DOHH2 (cell line): ENCODE measurements around the gene PAPLN.

Source experiments
- H3F3A ChIP-seq: fragments of 200-600 bp; sonication (generic), shearing (Covaris generic); 2 replicates; pipeline ENCODE4 v1.6.0; 2016; ENCODE audit warnings: antibody characterized with exemption, mild to moderate bottlenecking; ENCODE audit not compliant: control insufficient read depth, insufficient read depth
- H3K27ac ChIP-seq: fragments of 200-600 bp; sonication (generic); 2 replicates; pipeline ENCODE4 v1.5.1; 2014; ENCODE audit warnings: low read depth, mild to moderate bottlenecking, low read length, moderate library complexity
- H3K27me3 ChIP-seq: fragments of 200-600 bp; sonication (generic); 2 replicates; pipeline ENCODE4 v1.6.1; 2014; ENCODE audit warnings: mild to moderate bottlenecking, low read length, mixed read lengths; ENCODE audit not compliant: control insufficient read depth
- H3K36me3 ChIP-seq: fragments of 200-600 bp; sonication (generic); 2 replicates; pipeline ENCODE4 v1.6.1; 2014; ENCODE audit warnings: mild to moderate bottlenecking, low read length, moderate library complexity, mixed read lengths; ENCODE audit not compliant: control insufficient read depth
- H3K4me1 ChIP-seq: fragments of 200-600 bp; sonication (generic); 2 replicates; pipeline ENCODE4 v1.6.1; 2014; ENCODE audit warnings: mild to moderate bottlenecking, low read length, mixed read lengths; ENCODE audit not compliant: control insufficient read depth
- H3K4me2 ChIP-seq: fragments of 200-600 bp; sonication (generic); 2 replicates; pipeline ENCODE4 v1.6.0; 2014; ENCODE audit warnings: mild to moderate bottlenecking, low read length, moderate library complexity
- H3K4me3 ChIP-seq: fragments of 200-600 bp; sonication (generic); 2 replicates; pipeline ENCODE4 v1.5.1; 2014; ENCODE audit warnings: mild to moderate bottlenecking, low read length, mixed read lengths
- H3K79me2 ChIP-seq: fragments of 200-600 bp; sonication (generic); 2 replicates; pipeline ENCODE4 v1.6.1; 2014; ENCODE audit warnings: mild to moderate bottlenecking, low read length, mixed read lengths; ENCODE audit not compliant: control insufficient read depth
- H3K9me2 ChIP-seq: fragments of 200-600 bp; sonication (generic); replicated peaks from 2 replicates; pipeline ENCODE4 v1.6.1; 2014; ENCODE audit warnings: mild to moderate bottlenecking, low read length, mixed read lengths; ENCODE audit not compliant: control insufficient read depth
- H3K9me3 ChIP-seq: fragments of 200-600 bp; sonication (generic); 2 replicates; pipeline ENCODE4 v1.6.1; 2014; ENCODE audit warnings: antibody characterized with exemption, low read length, mixed read lengths; ENCODE audit not compliant: control insufficient read depth, insufficient read depth
- H4K20me1 ChIP-seq: fragments of 200-600 bp; sonication (generic); 2 replicates; pipeline ENCODE4 v1.6.0; 2014; ENCODE audit warnings: low read depth, mild to moderate bottlenecking, antibody characterized with exemption, low read length, moderate library complexity; ENCODE audit not compliant: control insufficient read depth, insufficient read depth
- CTCF ChIP-seq: fragments of 200-600 bp; sonication (generic); IDR thresholded peaks from one replicate; pipeline ENCODE4 v1.5.1; 2014; ENCODE audit warnings: antibody characterized with exemption, mild to moderate bottlenecking, low read depth, low read length; ENCODE audit not compliant: poor library complexity, severe bottlenecking
- EZH2phosphoT487 ChIP-seq: fragments of 200-600 bp; sonication (generic); IDR thresholded peaks from 2 replicates; pipeline ENCODE4 v1.6.1; 2017; ENCODE audit warnings: borderline replicate concordance, mild to moderate bottlenecking, antibody characterized with exemption, low read length, moderate library complexity, mixed read lengths

PAPLN gene

GRCh38 chr14:73290279-73290678 is 53.0 kb downstream of the PAPLN start:
- Histone ChIP-seq H3K9me2 (no peaks in the 10 kb centered on the region), H3F3A (no peaks in the 10 kb centered on the region), H3K4me2 (no peak overlapping the region), H3K4me1 (peaks cover 4% of the 10 kb centered on the region), H3K27ac (no peak overlapping the region), H3K4me3 (no peak overlapping the region), H3K27me3 (no peaks in the 10 kb centered on the region), H3K9me3 (no peaks in the 10 kb centered on the region), H3K36me3 (peaks cover 36% of the 10 kb centered on the region), H4K20me1 (no peaks in the 10 kb centered on the region), H3K79me2 (no peaks in the 10 kb centered on the region)
- TF ChIP-seq EZH2phosphoT487 (no peak), CTCF (no peak)

- Histone ChIP-seq H3K27ac (no peak overlapping the region), H3K4me3 (no peak overlapping the region), H3K4me2 (no peak overlapping the region), H3K79me2 (no peaks in the 10 kb centered on the region), H3K36me3 (peaks cover 25% of the 10 kb centered on the region), H3K9me3 (no peaks in the 10 kb centered on the region), H3K27me3 (no peaks in the 10 kb centered on the region), H3K9me2 (no peaks in the 10 kb centered on the region), H3K4me1 (peaks cover 6% of the 10 kb centered on the region), H4K20me1 (no peaks in the 10 kb centered on the region), H3F3A (peaks cover 7% of the 10 kb centered on the region; the same call in 1 of the 2 replicates)
- TF ChIP-seq CTCF (no peak), EZH2phosphoT487 (no peak)
Observed at GRCh38 chr14:73293782-73294781, 56.8 kb downstream of the PAPLN start.

- Histone ChIP-seq H3K9me2 (no peaks in the 10 kb centered on the region), H3K4me3 (no peak overlapping the region), H3F3A (peaks cover 7% of the 10 kb centered on the region; the same call in 1 of the 2 replicates), H4K20me1 (no peaks in the 10 kb centered on the region), H3K27me3 (no peaks in the 10 kb centered on the region), H3K27ac (no peak overlapping the region), H3K79me2 (no peaks in the 10 kb centered on the region), H3K4me1 (peaks cover 6% of the 10 kb centered on the region), H3K9me3 (no peaks in the 10 kb centered on the region), H3K4me2 (no peak overlapping the region; the same call in 1 of the 2 replicates), H3K36me3 (peaks cover 24% of the 10 kb centered on the region)
- TF ChIP-seq CTCF (peak; percentile 90), EZH2phosphoT487 (no peak)
Observed at GRCh38 chr14:73295198-73295796, 58.0 kb downstream of the PAPLN start.
